IMR-90 (cell line): ENCODE data around the gene LCN12. TPM values are rescaled to one million over a fixed set of nuclear protein-coding genes. Genes with fewer than 3 reads are reported as not detected.

Source experiments
- ATAC-seq: fragments of 200-7000 bp; cut with Tn5 transposase; 2 replicates; pipeline ENCODE4 v1.9.1; 2020; ENCODE audit warnings: low read depth, mild to moderate bottlenecking, moderate library complexity
- BruUV-seq: library from RNA; stranded (reverse); fragments of 400-500 nt; replicated peaks from 2 replicates; lab custom pipeline; 2021; lab: Mats Ljungman, UMichigan
- CTCF ChIA-PET: fragments of 300-600 bp; formaldehyde crosslinking; extraction: SDS; loops from one replicate; lab custom pipeline; 2021; ENCODE audit warnings: antibody characterized with exemption; lab: Yijun Ruan, JAX
- POLR2A ChIA-PET: fragments of 300-600 bp; sonication (Branson Sonifier 250); formaldehyde crosslinking; loops from one replicate; lab custom pipeline; 2022; ENCODE audit warnings: antibody characterized with exemption; ENCODE audit not compliant: unreplicated experiment; lab: Charles Lee
- DNase-seq: peaks from one replicate; pipeline ENCODE4 v3.0.0; 2013
- H2AFZ ChIP-seq: replicated peaks from 2 replicates; pipeline ENCODE3; 2013; ENCODE audit warnings: low read length, mild to moderate bottlenecking; ENCODE audit not compliant: poor library complexity
- H2AK5ac ChIP-seq: 2 replicates; pipeline ENCODE4 v1.6.1; 2013; ENCODE audit warnings: low read depth, low read length, inconsistent platforms
- H2AK9ac ChIP-seq: replicated peaks from 2 replicates; pipeline ENCODE3; 2013; ENCODE audit warnings: mild to moderate bottlenecking, low read depth, low read length, moderate library complexity; ENCODE audit not compliant: poor library complexity
- H2BK120ac ChIP-seq: 2 replicates; pipeline ENCODE4 v1.6.1; 2013; ENCODE audit warnings: low read depth, low read length, inconsistent platforms
- H2BK15ac ChIP-seq: 3 replicates; pipeline ENCODE4 v1.6.1; 2013; ENCODE audit warnings: low read depth, low read length, inconsistent platforms
- H2BK20ac ChIP-seq: 2 replicates; pipeline ENCODE4 v1.6.1; 2013; ENCODE audit warnings: low read depth, mild to moderate bottlenecking, inconsistent platforms, low read length, moderate library complexity
- H2BK5ac ChIP-seq: 2 replicates; pipeline ENCODE4 v1.6.1; 2013; ENCODE audit warnings: mild to moderate bottlenecking, low read depth, low read length, inconsistent platforms; ENCODE audit not compliant: poor library complexity, severe bottlenecking
- H3K14ac ChIP-seq: replicated peaks from 2 replicates; pipeline ENCODE4 v1.6.1; 2013; ENCODE audit warnings: low read depth, low read length, inconsistent platforms
- H3K18ac ChIP-seq: 2 replicates; pipeline ENCODE4 v1.6.1; 2013; ENCODE audit warnings: low read depth, low read length, control low read depth
- H3K23ac ChIP-seq: 2 replicates; pipeline ENCODE4 v1.6.1; 2013; ENCODE audit warnings: low read depth, low read length, inconsistent platforms
- H3K27ac ChIP-seq: 2 replicates; pipeline ENCODE4 v1.5.1; 2013; ENCODE audit warnings: mild to moderate bottlenecking, control low read depth, low read length; ENCODE audit not compliant: insufficient read depth
- H3K27me3 ChIP-seq: 2 replicates; pipeline ENCODE4 v1.6.1; 2013; ENCODE audit warnings: low read length; ENCODE audit not compliant: control insufficient read depth, insufficient read depth
- H3K36me3 ChIP-seq: 2 replicates; pipeline ENCODE4 v1.6.1; 2013; ENCODE audit warnings: low read length, mixed read lengths; ENCODE audit not compliant: control insufficient read depth, insufficient read depth
- H3K4ac ChIP-seq: 2 replicates; pipeline ENCODE4 v1.6.1; 2013; ENCODE audit warnings: low read depth, low read length, inconsistent platforms
- H3K4me1 ChIP-seq: 2 replicates; pipeline ENCODE4 v1.6.1; 2013; ENCODE audit warnings: low read length, mixed read lengths; ENCODE audit not compliant: control insufficient read depth, insufficient read depth
- H3K4me2 ChIP-seq: 2 replicates; pipeline ENCODE4 v1.6.1; 2013; ENCODE audit warnings: low read depth, mild to moderate bottlenecking, control low read depth, low read length, moderate library complexity
- H3K4me3 ChIP-seq: 2 replicates; pipeline ENCODE4 v1.5.1; 2013; ENCODE audit warnings: low read depth, mild to moderate bottlenecking, control low read depth, low read length, moderate library complexity; ENCODE audit not compliant: insufficient read depth
- H3K56ac ChIP-seq: 2 replicates; pipeline ENCODE4 v1.6.1; 2013; ENCODE audit warnings: low read length, inconsistent platforms; ENCODE audit not compliant: insufficient read depth; ENCODE audit errors: extremely low read depth
- H3K79me1 ChIP-seq, 2 experiments: 2 replicates each; pipeline ENCODE4 v1.6.1; 2013; ENCODE audit warnings: low read length in 2 of 2, inconsistent platforms in 1 of 2, low read depth in 1 of 2
- H3K9ac ChIP-seq: 2 replicates; pipeline ENCODE4 v1.6.1; 2013; ENCODE audit warnings: low read depth, low read length, control low read depth
- H3K9me1 ChIP-seq: 2 replicates; pipeline ENCODE4 v1.6.1; 2013; ENCODE audit warnings: low read length, inconsistent platforms; ENCODE audit not compliant: insufficient read depth
- H3K9me3 ChIP-seq: 2 replicates; pipeline ENCODE4 v1.6.1; 2013; ENCODE audit warnings: low read length; ENCODE audit not compliant: control insufficient read depth, insufficient read depth
- H4K20me1 ChIP-seq: 2 replicates; pipeline ENCODE4 v1.6.1; 2013; ENCODE audit warnings: low read length, inconsistent platforms; ENCODE audit not compliant: insufficient read depth
- H4K5ac ChIP-seq: 2 replicates; pipeline ENCODE4 v1.6.1; 2013; ENCODE audit warnings: mild to moderate bottlenecking, low read depth, low read length, control low read depth
- H4K8ac ChIP-seq, 2 experiments: 2 replicates each; pipeline ENCODE4 v1.6.1; 2013; ENCODE audit warnings: low read depth in 2 of 2, low read length in 2 of 2, control low read depth in 1 of 2, inconsistent platforms in 1 of 2
- H4K91ac ChIP-seq: 2 replicates; pipeline ENCODE4 v1.6.1; 2013; ENCODE audit warnings: low read depth, low read length, inconsistent platforms; ENCODE audit not compliant: insufficient read depth
- MAFK ChIP-seq: IDR thresholded peaks from 2 replicates; pipeline ENCODE4 v1.6.1; 2012; ENCODE audit warnings: low read depth, low read length, improper control_type of control experiment
- MXI1 ChIP-seq: IDR thresholded peaks from 2 replicates; pipeline ENCODE4 v1.6.1; 2012; ENCODE audit warnings: low read depth, mild to moderate bottlenecking, low read length, moderate library complexity, borderline replicate concordance
- NFE2L2 ChIP-seq: fragments of 150-350 bp; IDR thresholded peaks from 2 replicates; pipeline ENCODE4 v1.6.1; 2016; ENCODE audit warnings: low read depth, mild to moderate bottlenecking, low read length
- RAD21 ChIP-seq: IDR thresholded peaks from 2 replicates; pipeline ENCODE4 v1.6.1; 2012; ENCODE audit warnings: low read length, improper control_type of control experiment
- RFX5 ChIP-seq: IDR thresholded peaks from 2 replicates; pipeline ENCODE4 v1.8.0; 2012; ENCODE audit warnings: low read depth, mild to moderate bottlenecking, low read length, moderate library complexity
- SMC3 ChIP-seq: fragments of 150-350 bp; IDR thresholded peaks from 2 replicates; pipeline ENCODE4 v1.6.1; 2016; ENCODE audit warnings: low read depth, mild to moderate bottlenecking, antibody characterized with exemption, low read length, moderate library complexity
- WGBS, 2 experiments: methylation state at CpG; one replicate each; pipeline versions ENCODE4 v1.1.5 to v1.1.7; 2013; ENCODE audit warnings: missing lambda C conversion rate in 2 of 2; ENCODE audit not compliant: insufficient read length in 1 of 2; ENCODE audit errors: extremely low coverage in 2 of 2; 5-methylcytosine and 5-hydroxymethylcytosine counted together
- dilution Hi-C: fragments of 300-500 bp; cut with HindIII; formaldehyde crosslinking; loops from one replicate; pipeline ENCODE4 v1.14.3; 2018; ENCODE audit warnings: low sequenced_read_pairs; ENCODE audit not compliant: unreplicated experiment
- in situ Hi-C: fragments of 300-500 bp; cut with MboI; formaldehyde crosslinking; loops from 3 replicates; pipeline ENCODE4 v1.14.3; 2019; ENCODE audit warnings: low sequenced_read_pairs, inconsistent platforms, mixed read lengths
- intact Hi-C: fragments of 100-400 bp; cut with micrococcal nuclease; formaldehyde crosslinking; loops from 2 replicates; pipeline ENCODE4 v1.10.0; 2022
- polyA plus RNA-seq, 3 experiments: library from polyadenylated mRNA; depleted of rRNA; stranded (reverse); fragments of >200 nt; gene quantifications; 2 replicates each; pipeline ENCODE4 v1.2.3, GENCODE V29; 2012; ENCODE audit warnings: low replicate concordance in 1 of 3
- total RNA-seq: library from RNA; depleted of rRNA; stranded (reverse); fragments of >200 nt; gene quantifications from 2 replicates; pipeline ENCODE4 v1.2.3, GENCODE V29; 2012
- TF ChIP-seq, protein P1 (sequence below): conservative IDR thresholded peaks from 2 replicates; pipeline ENCODE4 v1.5.1; 2012; ENCODE audit warnings: mild to moderate bottlenecking, low read depth, low read length, improper control_type of control experiment
- TF ChIP-seq, protein P2 (sequence below): fragments of 150-350 bp; IDR thresholded peaks from 2 replicates; pipeline ENCODE4 v1.6.1; 2017; ENCODE audit warnings: mild to moderate bottlenecking, antibody characterized with exemption, low read length, low read depth

The LCN12 gene
- total and polyA plus RNA-seq, 2 of the 4 experiments (the other 2 are of a cell fraction): 0.12 TPM; not detected in 1

DNA sequence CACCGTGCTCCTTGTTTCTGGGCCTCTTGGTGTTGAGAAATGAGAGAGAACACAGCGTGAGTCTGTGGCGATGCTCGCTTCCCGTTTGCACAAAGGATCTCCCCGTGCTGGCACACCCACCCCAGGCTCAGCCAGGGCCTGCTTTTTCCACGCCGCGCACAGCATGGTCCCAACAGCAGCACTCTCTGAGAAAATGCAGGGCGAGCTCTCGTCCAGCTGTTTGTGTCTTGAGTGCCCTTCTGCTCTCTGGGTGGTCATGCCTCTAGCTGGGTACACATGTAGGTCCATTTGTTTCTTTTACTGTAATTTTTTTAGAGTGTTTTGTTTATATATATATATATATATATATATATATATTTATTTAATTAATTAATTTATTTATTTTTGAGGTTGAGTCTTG lies 34.2 kb upstream of the LCN12 start:
- H3K9me3 ChIP-seq: no peaks in the 10 kb centered on the region
- H2BK120ac ChIP-seq: no peak overlapping the region
- no peak overlapping the region for H3K56ac ChIP-seq
- H4K5ac ChIP-seq: no peak overlapping the region
- no peaks in the 10 kb centered on the region for H3K9me1 ChIP-seq
- no peak for ATAC-seq
- H4K91ac ChIP-seq: no peak overlapping the region
- no peak for TF ChIP-seq SMC3
- TF ChIP-seq MAFK: no peak
- no peak for TF ChIP-seq MXI1
- TF ChIP-seq, protein P1, sequence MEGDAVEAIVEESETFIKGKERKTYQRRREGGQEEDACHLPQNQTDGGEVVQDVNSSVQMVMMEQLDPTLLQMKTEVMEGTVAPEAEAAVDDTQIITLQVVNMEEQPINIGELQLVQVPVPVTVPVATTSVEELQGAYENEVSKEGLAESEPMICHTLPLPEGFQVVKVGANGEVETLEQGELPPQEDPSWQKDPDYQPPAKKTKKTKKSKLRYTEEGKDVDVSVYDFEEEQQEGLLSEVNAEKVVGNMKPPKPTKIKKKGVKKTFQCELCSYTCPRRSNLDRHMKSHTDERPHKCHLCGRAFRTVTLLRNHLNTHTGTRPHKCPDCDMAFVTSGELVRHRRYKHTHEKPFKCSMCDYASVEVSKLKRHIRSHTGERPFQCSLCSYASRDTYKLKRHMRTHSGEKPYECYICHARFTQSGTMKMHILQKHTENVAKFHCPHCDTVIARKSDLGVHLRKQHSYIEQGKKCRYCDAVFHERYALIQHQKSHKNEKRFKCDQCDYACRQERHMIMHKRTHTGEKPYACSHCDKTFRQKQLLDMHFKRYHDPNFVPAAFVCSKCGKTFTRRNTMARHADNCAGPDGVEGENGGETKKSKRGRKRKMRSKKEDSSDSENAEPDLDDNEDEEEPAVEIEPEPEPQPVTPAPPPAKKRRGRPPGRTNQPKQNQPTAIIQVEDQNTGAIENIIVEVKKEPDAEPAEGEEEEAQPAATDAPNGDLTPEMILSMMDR: no peak
- TF ChIP-seq RAD21: no peak
- no peak for TF ChIP-seq RFX5
- no peak for TF ChIP-seq NFE2L2
- TF ChIP-seq, protein P2, sequence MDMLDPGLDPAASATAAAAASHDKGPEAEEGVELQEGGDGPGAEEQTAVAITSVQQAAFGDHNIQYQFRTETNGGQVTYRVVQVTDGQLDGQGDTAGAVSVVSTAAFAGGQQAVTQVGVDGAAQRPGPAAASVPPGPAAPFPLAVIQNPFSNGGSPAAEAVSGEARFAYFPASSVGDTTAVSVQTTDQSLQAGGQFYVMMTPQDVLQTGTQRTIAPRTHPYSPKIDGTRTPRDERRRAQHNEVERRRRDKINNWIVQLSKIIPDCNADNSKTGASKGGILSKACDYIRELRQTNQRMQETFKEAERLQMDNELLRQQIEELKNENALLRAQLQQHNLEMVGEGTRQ: no peak
- no peak overlapping the region for H2BK15ac ChIP-seq
- H3K27me3 ChIP-seq: no peaks in the 10 kb centered on the region
- no peak overlapping the region for H3K27ac ChIP-seq
- intact Hi-C loops: no loop called here
- no peak overlapping the region for H3K4ac ChIP-seq
- no peaks in the 10 kb centered on the region for H3K4me1 ChIP-seq
- no peak overlapping the region for H2AFZ ChIP-seq
- no peak overlapping the region for H2AK9ac ChIP-seq
- no peak overlapping the region for H3K4me2 ChIP-seq
- H2AK5ac ChIP-seq: no peak overlapping the region
- no peak overlapping the region for H3K14ac ChIP-seq
- H4K8ac ChIP-seq: no peak overlapping the region
- DNase-seq: no peak
- no TSS peak for BruUV-seq
- no peak overlapping the region for H3K18ac ChIP-seq
- H3K4me3 ChIP-seq: no peak overlapping the region
- H2BK5ac ChIP-seq: no peak overlapping the region
- dilution Hi-C loops: no loop called here
- H3K23ac ChIP-seq: no peak overlapping the region
- H3K9ac ChIP-seq: no peak overlapping the region
- POLR2A ChIA-PET: no interaction called here
- CTCF ChIA-PET: no interaction called here
- peaks cover 35% of the 10 kb centered on the region for H3K36me3 ChIP-seq
- H3K79me1 ChIP-seq: peaks cover 6 to 20% of the 10 kb centered on the region in 2 experiments; a peak in 3 of 4 replicates
- no CpG with 5 or more reads among the region's 11 CpGs for WGBS, 2 experiments
- in situ Hi-C loops: no loop called here
- H4K20me1 ChIP-seq: peaks cover 5% of the 10 kb centered on the region
- no peak overlapping the region for H2BK20ac ChIP-seq
